ENCODE data around the gene TRAPPC12.

TRAPPC12 gene

DNA sequence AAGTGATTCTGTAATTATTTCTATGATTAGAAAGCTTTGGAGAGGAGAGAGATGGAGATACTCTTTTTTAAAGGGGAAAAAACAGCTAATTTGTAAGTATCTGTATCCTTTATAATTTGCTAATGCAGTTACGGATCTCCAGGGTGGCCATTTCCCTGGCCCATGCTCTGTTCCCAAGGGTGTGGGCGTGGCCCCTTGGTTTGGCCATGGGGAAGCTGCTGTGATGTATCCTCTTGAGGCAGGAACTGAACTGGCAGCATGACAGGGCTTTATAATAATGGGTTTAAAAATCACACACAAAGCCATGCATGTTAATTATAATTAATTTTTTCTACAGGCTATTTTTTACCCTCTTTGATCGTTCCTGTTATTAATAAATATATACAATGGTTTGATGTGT, 27.0 kb downstream of the TRAPPC12 start:
- ChIA-PET POLR2A (no interaction called here), CTCF (interaction anchor here (11.0 kb wide), 1 partner anchor 18 kb away, joined by 94 read pairs; no protein-coding TSS in a partner anchor)
- no peak for TF ChIP-seq CTCF (IDR thresholded peaks at IDR 0.05; ENCODE audit: insufficient read depth, low read length, missing control alignments)
- DNase-seq (ENCODE audit: low read depth, low spot score): no peak
- no peak overlapping the region for H3K4me3 ChIP-seq (ENCODE audit: low read depth, low read length)

- no peak overlapping the region for H3K4me3 ChIP-seq (ENCODE audit: low read depth, low read length)
- DNase-seq (ENCODE audit: low read depth, low spot score): no peak
- CTCF ChIA-PET: interaction anchor here (0.7 kb wide), 1 partner anchor 15 kb away, joined by 3 read pairs; no protein-coding TSS in a partner anchor
- POLR2A ChIA-PET: interaction anchor here (0.6 kb wide), 1 partner anchor 9 kb away, joined by 3 read pairs; no protein-coding TSS in a partner anchor
- no peak for TF ChIP-seq CTCF (IDR thresholded peaks at IDR 0.05; ENCODE audit: insufficient read depth, low read length, missing control alignments)
These were observed 29.3 kb downstream of the TRAPPC12 start for GRCh38 chr2:3408781-3409180.

DNA sequence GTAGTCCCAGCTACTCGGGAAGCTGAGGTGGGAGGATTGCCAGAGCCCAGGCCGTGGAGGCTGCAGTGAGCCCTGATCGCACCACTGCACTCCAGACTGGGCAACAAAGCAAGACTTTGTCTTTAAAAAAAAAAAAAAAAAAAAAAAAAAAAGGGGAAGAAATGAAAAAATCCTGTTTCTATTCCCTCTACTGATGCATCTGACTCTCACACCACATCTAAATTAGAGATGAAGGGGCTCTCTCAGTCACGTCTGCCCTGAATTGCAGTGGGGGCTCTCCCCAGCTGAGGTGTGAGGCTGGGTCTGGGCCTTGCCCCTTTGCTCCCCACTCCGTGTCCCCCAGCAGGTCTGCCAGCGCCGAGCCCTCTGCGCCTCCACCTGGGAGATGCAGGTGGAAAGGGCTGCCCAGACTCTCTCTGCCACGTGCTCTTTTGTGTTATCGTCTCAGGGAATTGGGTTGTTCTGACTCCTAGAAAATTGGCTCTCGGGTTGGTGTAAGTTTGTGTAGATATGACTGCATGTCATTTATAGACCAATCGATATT, 30.2 kb downstream of the TRAPPC12 start:
- POLR2A ChIA-PET: no interaction called here
- no peak overlapping the region for H3K4me3 ChIP-seq (ENCODE audit: low read depth, low read length)
- no peak for DNase-seq (ENCODE audit: low read depth, low spot score)
- CTCF ChIA-PET: no interaction called here
- TF ChIP-seq CTCF (IDR thresholded peaks at IDR 0.05; ENCODE audit: insufficient read depth, low read length, missing control alignments): no peak

GRCh38 chr2:3411103-3411502, 31.6 kb downstream of the TRAPPC12 start:
- H3K4me3 ChIP-seq (ENCODE audit: low read depth, low read length): no peak overlapping the region
- ChIA-PET POLR2A (no interaction called here), CTCF (interaction anchor here (1.2 kb wide), 1 partner anchor 13 kb away, joined by 5 read pairs; no protein-coding TSS in a partner anchor)
- DNase-seq (ENCODE audit: low read depth, low spot score): no peak
- no peak for TF ChIP-seq CTCF (IDR thresholded peaks at IDR 0.05; ENCODE audit: insufficient read depth, low read length, missing control alignments)

- TF ChIP-seq CTCF (IDR thresholded peaks at IDR 0.05; ENCODE audit: insufficient read depth, low read length, missing control alignments): no peak
- DNase-seq (ENCODE audit: low read depth, low spot score): no peak
- CTCF ChIA-PET: interaction anchor here (0.7 to 3.3 kb wide), 4 partner anchors 10 to 238 kb away, joined by 3 to 52 read pairs (median 4); no protein-coding TSS in a partner anchor
- H3K4me3 ChIP-seq (ENCODE audit: low read depth, low read length): no peak overlapping the region
- POLR2A ChIA-PET: no interaction called here
These were observed 34.2 kb downstream of the TRAPPC12 start for GRCh38 chr2:3413697-3414096.

- DNase-seq (ENCODE audit: low read depth, low spot score): no peak
- CTCF ChIA-PET: interaction anchor here (0.7 to 3.3 kb wide), 4 partner anchors 10 to 238 kb away, joined by 3 to 52 read pairs (median 4); no protein-coding TSS in a partner anchor
- H3K4me3 ChIP-seq (ENCODE audit: low read depth, low read length): no peak overlapping the region
- POLR2A ChIA-PET: no interaction called here
- no peak for TF ChIP-seq CTCF (IDR thresholded peaks at IDR 0.05; ENCODE audit: insufficient read depth, low read length, missing control alignments)
These were observed 34.8 kb downstream of the TRAPPC12 start for GRCh38 chr2:3414133-3414860.
